Smooth muscle cell (in vitro differentiated cells): ENCODE results near the gene WIZ. TPM values are rescaled to one million over a fixed set of nuclear protein-coding genes. Genes with fewer than 3 reads are reported as not detected.
A peak's percentile ranks its signal among the peaks of the same experiment; 100 is the strongest.
"Not testable (repeated sequence)": the region's sequence is repeated elsewhere in the genome, so short reads cannot be mapped to it uniquely, and the experiment has no call there.

Experiments used
- DNase-seq: peaks from one replicate; lab custom pipeline; 2025; ENCODE audit not compliant: unreplicated experiment; lab: John Stamatoyannopoulos, UW
- H2AFZ ChIP-seq: fragments of 200-600 bp; sonication (generic); 2 replicates; pipeline ENCODE4 v1.6.0; 2016; ENCODE audit warnings: antibody characterized with exemption, low read depth, mild to moderate bottlenecking
- H3F3A ChIP-seq: fragments of 200-600 bp; sonication (generic); 2 replicates; pipeline ENCODE4 v1.6.0; 2017; ENCODE audit warnings: antibody characterized with exemption, low read depth
- H3K27ac ChIP-seq: fragments of 200-600 bp; sonication (generic); 2 replicates; pipeline ENCODE4 v1.5.1; 2016; ENCODE audit warnings: low read depth, mild to moderate bottlenecking
- H3K27me3 ChIP-seq: fragments of 200-600 bp; sonication (generic); 2 replicates; pipeline ENCODE4 v1.6.1; 2016; ENCODE audit warnings: low read depth, mild to moderate bottlenecking
- H3K36me3 ChIP-seq: fragments of 200-600 bp; sonication (generic); 2 replicates; pipeline ENCODE4 v1.5.1; 2016; ENCODE audit warnings: low read depth
- H3K4me1 ChIP-seq: fragments of 200-600 bp; sonication (generic); 2 replicates; pipeline ENCODE4 v1.5.1; 2016; ENCODE audit warnings: low read depth
- H3K4me2 ChIP-seq: fragments of 200-600 bp; sonication (generic); 2 replicates; pipeline ENCODE4 v1.6.0; 2016; ENCODE audit warnings: mild to moderate bottlenecking
- H3K4me3 ChIP-seq: fragments of 200-600 bp; sonication (generic); 2 replicates; pipeline ENCODE4 v1.5.1; 2016; ENCODE audit warnings: mild to moderate bottlenecking
- H3K79me2 ChIP-seq: fragments of 200-600 bp; sonication (generic); 2 replicates; pipeline ENCODE4 v1.6.0; 2016; ENCODE audit warnings: low read depth, mild to moderate bottlenecking
- H3K9ac ChIP-seq: fragments of 200-600 bp; sonication (generic); 2 replicates; pipeline ENCODE4 v1.6.0; 2016; ENCODE audit warnings: low read depth
- H3K9me3 ChIP-seq: fragments of 200-600 bp; sonication (generic); replicated peaks from 2 replicates; pipeline ENCODE4 v1.5.1; 2016; ENCODE audit warnings: low read depth
- H4K20me1 ChIP-seq: fragments of 200-600 bp; sonication (generic); 2 replicates; pipeline ENCODE4 v1.6.0; 2016; ENCODE audit warnings: low read depth
- CTCF ChIP-seq: fragments of 200-600 bp; sonication (generic); IDR thresholded peaks from 2 replicates; pipeline ENCODE4 v1.5.1; 2017; ENCODE audit warnings: borderline replicate concordance, mild to moderate bottlenecking, antibody characterized with exemption; ENCODE audit not compliant: insufficient read depth, poor library complexity, severe bottlenecking
- WGBS: methylation state at CpG from one replicate; pipeline ENCODE4 v1.1.7; 2016; ENCODE audit warnings: low lambda C conversion rate; 5-methylcytosine and 5-hydroxymethylcytosine counted together
- polyA plus RNA-seq: library from polyadenylated mRNA; unstranded; fragments of >200 nt; fragmentation: Nextera tagmentation; extraction: Ambion mirVana; gene quantifications from 2 replicates; pipeline ENCODE4 v1.2.1, GENCODE V29; 2016
- total RNA-seq: library from RNA; depleted of rRNA; stranded (reverse); fragments of >200 nt; gene quantifications from 2 replicates; pipeline ENCODE4 v1.2.3, GENCODE V29; 2014

Gene WIZ
- total and polyA plus RNA-seq, 2 experiments from 2014 or later, result 23.1 to 40.5 TPM

DNA sequence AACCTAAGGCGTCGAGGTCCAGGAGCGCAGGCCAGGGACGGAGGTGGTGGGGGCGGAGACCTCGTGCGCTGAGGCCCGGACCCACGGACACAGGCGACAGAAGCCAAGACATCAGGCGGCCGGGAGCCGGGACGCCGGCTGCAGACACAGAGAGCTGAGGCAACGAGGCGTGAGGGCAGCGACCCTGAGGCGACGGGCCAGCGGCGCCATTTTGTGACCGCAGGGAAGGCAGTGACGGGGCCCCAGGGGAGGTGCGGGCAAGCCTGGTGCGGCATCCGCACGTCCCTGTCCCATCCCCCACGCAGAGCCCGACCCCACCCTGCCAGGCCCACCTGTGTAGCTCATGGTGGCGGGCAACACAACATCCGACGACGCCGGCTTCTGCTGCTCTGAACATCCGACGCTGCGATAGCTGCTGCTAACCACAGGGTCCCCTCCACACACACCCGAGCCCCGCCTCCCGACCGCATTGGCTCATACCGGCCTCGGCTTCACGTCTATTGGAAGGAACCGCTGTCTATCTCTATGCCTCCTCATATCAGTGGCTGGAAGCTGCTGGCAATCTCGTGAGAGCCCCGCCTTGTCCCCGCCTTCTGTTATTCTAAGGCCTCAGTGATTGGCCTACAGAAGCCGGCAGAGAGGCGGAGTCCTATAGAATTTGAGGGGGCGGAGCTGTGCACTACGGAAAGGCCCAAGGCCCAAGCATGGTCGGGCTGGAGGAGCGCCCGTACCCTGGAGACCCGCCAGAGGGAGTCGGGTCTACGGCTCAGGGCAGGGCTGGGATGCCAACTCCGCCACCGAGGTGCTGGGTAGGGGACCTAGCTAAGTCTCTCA is 31.0 kb downstream of the WIZ start, which contains the start of gene AKAP8L:
AKAP8L (minus strand) TSS at position 410 of the 834 bp plus-strand sequence; CDS start at position 345, 65 bp downstream.
- H3K9me3 ChIP-seq, result no peaks in the 10 kb centered on the region
- H3K4me1 ChIP-seq, result peaks cover 19% of the 10 kb centered on the region
- H3K9ac ChIP-seq, result peak within 1 kb of the TSS; percentile 90
- H3K27me3 ChIP-seq, result no peaks in the 10 kb centered on the region
- peak within 1 kb of the TSS; percentile 62 for H3K4me3 ChIP-seq
- H3K27ac ChIP-seq, result peak within 1 kb of the TSS; percentile 76
- peak; percentile 89 for DNase-seq
- peaks cover 9% of the 10 kb centered on the region for H3K36me3 ChIP-seq
- peak within 1 kb of the TSS; percentile 15 for H2AFZ ChIP-seq
- peaks cover 50% of the 10 kb centered on the region for H3K79me2 ChIP-seq
- peak within 1 kb of the TSS; percentile 95 for H3K4me2 ChIP-seq
- H4K20me1 ChIP-seq, result peaks cover 44% of the 10 kb centered on the region
- TF ChIP-seq CTCF, result peak; percentile 60
- under 1% methylated on average over 55 of the region's 61 CpGs for WGBS
- H3F3A ChIP-seq, result peaks cover 9% of the 10 kb centered on the region

DNA sequence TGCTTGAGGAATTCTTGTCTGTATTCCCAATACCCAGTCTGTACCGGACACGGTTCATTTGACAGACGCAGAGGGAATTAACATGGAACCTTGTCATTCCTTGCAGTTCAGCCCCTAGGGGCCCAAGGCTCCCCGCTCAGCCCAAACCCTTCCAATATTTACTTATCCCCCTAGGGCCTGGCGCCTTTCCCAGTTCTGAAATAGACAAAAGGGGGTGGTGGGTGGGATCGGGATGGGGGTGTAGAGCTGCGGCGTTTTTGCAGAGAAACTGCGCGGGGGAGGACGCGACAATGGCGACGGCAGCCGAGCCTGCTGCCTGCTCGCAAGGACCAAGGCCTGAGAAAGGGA is 31.6 kb downstream of the WIZ start:
- H3K27me3 ChIP-seq, result no peaks in the 10 kb centered on the region
- peak overlapping the region; percentile 15 for H2AFZ ChIP-seq
- peaks cover 19% of the 10 kb centered on the region for H3K4me1 ChIP-seq
- H3K9me3 ChIP-seq, result no peaks in the 10 kb centered on the region
- WGBS, result under 1% methylated on average over 16 of the region's 16 CpGs
- peaks cover 3% of the 10 kb centered on the region for H3K36me3 ChIP-seq
- peaks cover 56% of the 10 kb centered on the region for H3K79me2 ChIP-seq
- no peak for TF ChIP-seq CTCF
- peak overlapping the region; percentile 95 for H3K4me2 ChIP-seq
- peaks cover 9% of the 10 kb centered on the region for H3F3A ChIP-seq
- H3K27ac ChIP-seq, result peak overlapping the region; percentile 76
- H4K20me1 ChIP-seq, result peaks cover 50% of the 10 kb centered on the region
- no peak for DNase-seq
- H3K9ac ChIP-seq, result peak overlapping the region; percentile 90
- peak overlapping the region; percentile 62 for H3K4me3 ChIP-seq

DNA sequence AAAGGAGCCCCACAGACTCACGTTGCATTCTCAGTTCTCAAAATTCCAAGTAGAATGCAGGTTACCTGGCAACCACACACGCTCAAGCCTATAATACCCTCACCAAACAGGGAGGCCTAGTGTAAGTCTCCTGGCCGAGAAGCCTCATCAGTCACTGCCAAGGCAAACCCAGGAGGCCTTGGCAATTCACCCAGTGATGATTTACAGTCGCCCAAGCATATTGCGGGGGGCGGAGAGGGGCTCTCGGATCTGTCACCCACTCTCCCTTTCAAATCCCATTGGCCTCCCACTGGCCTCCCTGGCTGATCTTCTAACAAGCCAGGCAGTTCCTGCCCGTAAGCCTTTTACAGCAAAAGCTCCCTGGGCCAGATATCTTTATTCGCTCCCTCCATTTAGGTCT is 32.1 kb downstream of the WIZ start:
- Histone ChIP-seq H3K4me2 (peak overlapping the region; percentile 95), H3K27ac (peak overlapping the region; percentile 76), H3K4me1 (peaks cover 19% of the 10 kb centered on the region), H4K20me1 (peaks cover 55% of the 10 kb centered on the region), H3K9me3 (no peaks in the 10 kb centered on the region), H3K9ac (peak overlapping the region; percentile 90), H3K36me3 (no peaks in the 10 kb centered on the region), H3K4me3 (peak overlapping the region; percentile 62), H3F3A (peaks cover 9% of the 10 kb centered on the region), H2AFZ (no peak overlapping the region), H3K79me2 (peaks cover 61% of the 10 kb centered on the region), H3K27me3 (no peaks in the 10 kb centered on the region)
- 22% methylated on average over 9 of the region's 9 CpGs for WGBS
- no peak for TF ChIP-seq CTCF
- DNase-seq, result no peak

- H3F3A ChIP-seq, result no peaks in the 10 kb centered on the region
These were observed 36.9 kb downstream of the WIZ start for GRCh38 chr19:15412832-15413231.

DNA sequence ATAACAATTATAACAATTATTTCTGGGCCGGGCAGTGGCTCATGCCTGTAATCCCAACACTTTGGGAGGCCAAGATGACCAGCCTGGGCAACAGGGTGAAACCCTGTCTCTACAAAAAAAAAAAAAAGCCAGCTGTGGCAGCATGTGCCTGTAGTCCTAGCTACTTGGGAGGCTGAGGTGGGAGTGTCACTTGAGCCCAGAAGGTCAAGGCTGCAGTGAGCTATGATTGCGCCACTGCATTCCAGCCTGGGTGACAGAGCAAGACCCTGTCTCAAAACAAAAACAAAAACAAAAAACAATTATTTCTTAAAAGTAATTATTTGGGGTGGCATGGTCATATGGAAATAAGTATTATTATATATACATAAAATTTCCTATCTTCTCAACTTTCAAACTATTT is 38.4 kb downstream of the WIZ start:
- not testable (repeated sequence) for H3K27me3 ChIP-seq, H2AFZ ChIP-seq, H3F3A ChIP-seq, H3K9ac ChIP-seq, H3K9me3 ChIP-seq, H3K4me2 ChIP-seq, H3K4me1 ChIP-seq, H3K36me3 ChIP-seq, H3K4me3 ChIP-seq, DNase-seq
- peak overlapping the region; percentile 15 for H3K27ac ChIP-seq
- peaks cover 100% of the 10 kb centered on the region for H3K79me2 ChIP-seq
- peaks cover 100% of the 10 kb centered on the region for H4K20me1 ChIP-seq
- WGBS, result 96% methylated on average over 2 of the region's 2 CpGs

More at GRCh38 chr19:15412832-15413231, 36.9 kb downstream of the WIZ start:
- WGBS, result 83% methylated on average over 4 of the region's 4 CpGs
- Histone ChIP-seq H3K4me2 (peak overlapping the region; percentile 54), H4K20me1 (peaks cover 100% of the 10 kb centered on the region), H3K9me3 (no peaks in the 10 kb centered on the region), H3K4me1 (peaks cover 13% of the 10 kb centered on the region), H2AFZ (no peak overlapping the region), H3K4me3 (no peak overlapping the region), H3K27ac (peak overlapping the region; percentile 13), H3K27me3 (no peaks in the 10 kb centered on the region), H3K79me2 (peaks cover 100% of the 10 kb centered on the region), H3K9ac (no peak overlapping the region), H3K36me3 (peaks cover 6% of the 10 kb centered on the region)
- TF ChIP-seq CTCF, result no peak
- no peak for DNase-seq
